ENCODE measurements around the gene FOXO4.

GRCh38 chrX:71144651-71145050, 49.0 kb downstream of the FOXO4 start, which contains the start of gene NLGN3:
- TF ChIP-seq CTCF (IDR thresholded peaks at IDR 0.05) (no peak), POLR2A (IDR thresholded peaks at IDR 0.05) (no peak)
